B cell (primary cell): ENCODE data around the gene PPM1J. TPM values are rescaled to one million over a fixed set of nuclear protein-coding genes. Genes with fewer than 3 reads are reported as not detected.

Experiments used
- ATAC-seq: fragments of 200-7000 bp; cut with Tn5 transposase; one replicate; pipeline ENCODE4 v1.10.0; 2021; ENCODE audit warnings: low read depth, mild to moderate bottlenecking, moderate number of reproducible peaks, moderate library complexity
- CTCF ChIA-PET: fragments of 350-600 bp; sonication (Branson Sonifier 250); formaldehyde crosslinking; loops from one replicate; lab custom pipeline; 2021; ENCODE audit warnings: antibody characterized with exemption, inconsistent platforms; lab: Charles Lee
- POLR2A ChIA-PET: fragments of 350-600 bp; sonication (Branson Sonifier 250); formaldehyde crosslinking; loops from one replicate; lab custom pipeline; 2021; ENCODE audit warnings: antibody characterized with exemption; lab: Charles Lee
- DNase-seq: peaks from one replicate; pipeline ENCODE4 v3.0.0; 2013
- H2AFZ ChIP-seq: 2 replicates; pipeline ENCODE4 v1.6.1; 2012; ENCODE audit warnings: mild to moderate bottlenecking, low read depth, low read length; ENCODE audit not compliant: insufficient read depth, poor library complexity, severe bottlenecking
- H3K27ac ChIP-seq, 2 donors: 1 replicate in 1 of 2; 2 replicates in 1 of 2; pipeline ENCODE4 v1.5.1; 2012 to 2013; ENCODE audit warnings: low read length in 2 of 2, mild to moderate bottlenecking in 2 of 2, moderate library complexity in 1 of 2
- H3K27me3 ChIP-seq, 4 experiments: fragments of 200-600 bp in 1 of 4; sonication (generic) in 1 of 4; replicated peaks in 1 of 4; 1 replicate in 2 of 4; 2 replicates in 2 of 4; pipeline versions ENCODE4 v1.6.1 to v1.7.0; 2013 to 2016; ENCODE audit warnings: low read length in 3 of 4, mild to moderate bottlenecking in 2 of 4, mixed read lengths in 1 of 4, moderate library complexity in 1 of 4; ENCODE audit not compliant: insufficient read depth in 4 of 4, control insufficient read depth in 3 of 4; ENCODE audit errors: control extremely low read depth in 1 of 4
- H3K36me3 ChIP-seq, 2 experiments: replicated peaks in 1 of 2; 1 replicate in 1 of 2; 2 replicates in 1 of 2; pipeline versions ENCODE4 v1.6.1 to v1.7.1; 2013; ENCODE audit warnings: low read length in 1 of 2; ENCODE audit not compliant: insufficient read depth in 2 of 2, control insufficient read depth in 1 of 2; ENCODE audit errors: control extremely low read depth in 1 of 2, extremely low read depth in 1 of 2
- H3K4me1 ChIP-seq, 2 donors: fragments of 200-600 bp in 1 of 2; sonication (generic) in 1 of 2; 1 replicate in 1 of 2; 2 replicates in 1 of 2; pipeline versions ENCODE4 v1.5.1 to v1.6.1; 2013 to 2017; ENCODE audit warnings: low read length in 2 of 2; ENCODE audit not compliant: control insufficient read depth in 2 of 2, insufficient read depth in 2 of 2
- H3K4me2 ChIP-seq: replicated peaks from 2 replicates; pipeline ENCODE3; 2012; ENCODE audit warnings: mild to moderate bottlenecking, low read depth, low read length; ENCODE audit not compliant: poor library complexity, severe bottlenecking
- H3K4me3 ChIP-seq, 5 experiments: fragments of 200-600 bp in 1 of 5; sonication (generic) in 1 of 5; 1 replicate in 3 of 5; 2 replicates in 2 of 5; pipeline versions ENCODE4 v1.5.1 to v1.7.0; 2011 to 2016; ENCODE audit warnings: low read length in 4 of 5, mild to moderate bottlenecking in 4 of 5, low read depth in 2 of 5, control low read depth in 1 of 5, moderate library complexity in 1 of 5; ENCODE audit not compliant: insufficient read depth in 1 of 5; ENCODE audit errors: control extremely low read depth in 1 of 5, extremely low read depth in 1 of 5
- H3K79me2 ChIP-seq: fragments of 200-600 bp; sonication (generic); one replicate; pipeline ENCODE4 v1.6.0; 2016; ENCODE audit warnings: low read length; ENCODE audit not compliant: control insufficient read depth, insufficient read depth
- H3K9ac ChIP-seq: fragments of 200-600 bp; sonication (generic); 2 replicates; pipeline ENCODE4 v1.6.1; 2017; ENCODE audit warnings: mild to moderate bottlenecking, low read length, moderate library complexity
- H3K9me3 ChIP-seq, 3 donors: one replicate each; pipeline versions ENCODE4 v1.6.1 to v1.7.1; 2013; ENCODE audit warnings: low read length in 2 of 3; ENCODE audit not compliant: control insufficient read depth in 2 of 3, insufficient read depth in 1 of 3; ENCODE audit errors: control extremely low read depth in 1 of 3
- H4K20me1 ChIP-seq: 2 replicates; pipeline ENCODE4 v1.6.0; 2012; ENCODE audit warnings: mild to moderate bottlenecking, low read length; ENCODE audit not compliant: insufficient read depth, control insufficient read depth, poor library complexity, severe bottlenecking
- H3K27ac Mint-ChIP-seq: one replicate; pipeline ENCODE4 v1.8.0; 2021; ENCODE audit warnings: mixed read lengths
- H3K27me3 Mint-ChIP-seq: one replicate; pipeline ENCODE4 v1.8.0; 2021; ENCODE audit warnings: mixed read lengths
- H3K4me1 Mint-ChIP-seq: one replicate; pipeline ENCODE4 v1.8.0; 2021; ENCODE audit warnings: mixed read lengths
- H3K4me3 Mint-ChIP-seq: one replicate; pipeline ENCODE4 v1.8.0; 2021; ENCODE audit warnings: mixed read lengths
- H3K9me3 Mint-ChIP-seq: one replicate; pipeline ENCODE4 v1.8.0; 2022; ENCODE audit warnings: mixed read lengths; ENCODE audit not compliant: insufficient read depth
- EZH2 ChIP-seq: IDR thresholded peaks from 2 replicates; pipeline ENCODE4 v1.6.1; 2012; ENCODE audit warnings: borderline replicate concordance, low read depth, mild to moderate bottlenecking, moderate library complexity, low read length; ENCODE audit not compliant: insufficient read depth, poor library complexity, severe bottlenecking
- WGBS: methylation state at CpG from one replicate; pipeline ENCODE4 v1.1.5; 2013; ENCODE audit warnings: missing lambda C conversion rate; ENCODE audit not compliant: insufficient coverage; 5-methylcytosine and 5-hydroxymethylcytosine counted together
- intact Hi-C: fragments of 100-400 bp; cut with micrococcal nuclease; formaldehyde crosslinking; loops from one replicate; pipeline ENCODE4 v1.10.0; 2022
- polyA plus RNA-seq: library from polyadenylated mRNA; depleted of rRNA; stranded (reverse); fragments of >200 nt; gene quantifications from 2 replicates; pipeline ENCODE4 v1.2.3, GENCODE V29; 2012
- total RNA-seq, 2 donors: library from RNA; stranded (reverse); fragments of 120-200 nt in 1 of 2; gene quantifications; 1 replicate in 1 of 2; 2 replicates in 1 of 2; pipeline versions ENCODE4 v1.2.3 to v1.2.4, GENCODE V29; 2013 to 2022
- TF ChIP-seq, protein P1 (sequence below): fragments of 200-600 bp; IDR thresholded peaks from one replicate; pipeline ENCODE4 v1.8.0; 2022; ENCODE audit warnings: antibody characterized with exemption, mild to moderate bottlenecking

PPM1J gene
- total and polyA plus RNA-seq, 2 donors (not counting 1 experiment from before 2014, with no cell fraction given), result 2.1 to 7.5 TPM

DNA sequence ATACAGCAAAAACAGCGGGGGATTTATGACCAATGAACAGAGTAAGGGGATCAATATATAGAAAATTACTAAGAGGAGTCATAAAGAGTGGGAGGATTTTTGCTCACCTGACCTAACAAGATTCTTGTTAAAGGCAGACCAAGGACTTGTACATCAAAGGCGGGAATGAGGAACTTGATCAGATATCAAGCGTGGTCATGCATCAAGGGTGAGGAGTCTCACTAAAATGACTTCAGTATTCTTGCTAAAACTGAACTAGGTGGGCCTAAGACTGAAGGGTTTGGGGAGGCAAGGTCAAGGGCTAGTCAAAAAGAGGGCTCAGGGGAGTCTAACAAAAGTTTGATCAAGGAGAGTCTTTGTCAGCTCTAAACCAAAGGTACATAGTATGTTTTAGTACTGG lies 38.6 kb downstream of the PPM1J start:
- H3K27me3 ChIP-seq, result no peaks in the 10 kb centered on the region
- H3K4me3 ChIP-seq, result no peak overlapping the region
- peak; percentile 26 for ATAC-seq
- peak overlapping the region; percentile 75 for H3K4me3 Mint-ChIP-seq
- H3K9me3 ChIP-seq, result no peaks in the 10 kb centered on the region
- intact Hi-C loops, result loop anchor here (10.0 kb wide), 3 partner anchors 172 to 282 kb away; partner anchors contain the start of genes CTTNBP2NL and WNT2B
- no peak overlapping the region for H2AFZ ChIP-seq
- peaks cover 18% of the 10 kb centered on the region for H3K79me2 ChIP-seq
- H3K4me1 Mint-ChIP-seq, result peaks cover 30% of the 10 kb centered on the region
- DNase-seq, result peak; percentile 65
- H3K27ac Mint-ChIP-seq, result peak overlapping the region; percentile 7
- WGBS, result 35% methylated on average over 3 of the region's 3 CpGs
- H3K4me1 ChIP-seq, result peaks cover 25 to 30% of the 10 kb centered on the region in 2 donors
- H4K20me1 ChIP-seq, result no peaks in the 10 kb centered on the region
- no peaks in the 10 kb centered on the region for H3K9me3 Mint-ChIP-seq
- ChIA-PET POLR2A (interaction anchor here (0.5 to 0.6 kb wide), 2 partner anchors 17 to 31 kb away, joined by 3 to 4 read pairs; no protein-coding TSS in a partner anchor), CTCF (interaction anchor here (2.8 to 7.0 kb wide), 3 partner anchors 33 to 210 kb away, joined by 12 to 62 read pairs (median 53); partner anchors contain the start of genes PPM1J and RHOC)
- H3K27ac ChIP-seq, result no peak overlapping the region
- no peaks in the 10 kb centered on the region for H3K27me3 Mint-ChIP-seq
- no peak for TF ChIP-seq EZH2
- TF ChIP-seq, protein P1, sequence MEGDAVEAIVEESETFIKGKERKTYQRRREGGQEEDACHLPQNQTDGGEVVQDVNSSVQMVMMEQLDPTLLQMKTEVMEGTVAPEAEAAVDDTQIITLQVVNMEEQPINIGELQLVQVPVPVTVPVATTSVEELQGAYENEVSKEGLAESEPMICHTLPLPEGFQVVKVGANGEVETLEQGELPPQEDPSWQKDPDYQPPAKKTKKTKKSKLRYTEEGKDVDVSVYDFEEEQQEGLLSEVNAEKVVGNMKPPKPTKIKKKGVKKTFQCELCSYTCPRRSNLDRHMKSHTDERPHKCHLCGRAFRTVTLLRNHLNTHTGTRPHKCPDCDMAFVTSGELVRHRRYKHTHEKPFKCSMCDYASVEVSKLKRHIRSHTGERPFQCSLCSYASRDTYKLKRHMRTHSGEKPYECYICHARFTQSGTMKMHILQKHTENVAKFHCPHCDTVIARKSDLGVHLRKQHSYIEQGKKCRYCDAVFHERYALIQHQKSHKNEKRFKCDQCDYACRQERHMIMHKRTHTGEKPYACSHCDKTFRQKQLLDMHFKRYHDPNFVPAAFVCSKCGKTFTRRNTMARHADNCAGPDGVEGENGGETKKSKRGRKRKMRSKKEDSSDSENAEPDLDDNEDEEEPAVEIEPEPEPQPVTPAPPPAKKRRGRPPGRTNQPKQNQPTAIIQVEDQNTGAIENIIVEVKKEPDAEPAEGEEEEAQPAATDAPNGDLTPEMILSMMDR, result no peak
- peak overlapping the region; percentile 98 for H3K4me2 ChIP-seq
- H3K36me3 ChIP-seq, result peaks cover 2 to 9% of the 10 kb centered on the region in 2 experiments
- H3K9ac ChIP-seq, result no peak overlapping the region

DNA sequence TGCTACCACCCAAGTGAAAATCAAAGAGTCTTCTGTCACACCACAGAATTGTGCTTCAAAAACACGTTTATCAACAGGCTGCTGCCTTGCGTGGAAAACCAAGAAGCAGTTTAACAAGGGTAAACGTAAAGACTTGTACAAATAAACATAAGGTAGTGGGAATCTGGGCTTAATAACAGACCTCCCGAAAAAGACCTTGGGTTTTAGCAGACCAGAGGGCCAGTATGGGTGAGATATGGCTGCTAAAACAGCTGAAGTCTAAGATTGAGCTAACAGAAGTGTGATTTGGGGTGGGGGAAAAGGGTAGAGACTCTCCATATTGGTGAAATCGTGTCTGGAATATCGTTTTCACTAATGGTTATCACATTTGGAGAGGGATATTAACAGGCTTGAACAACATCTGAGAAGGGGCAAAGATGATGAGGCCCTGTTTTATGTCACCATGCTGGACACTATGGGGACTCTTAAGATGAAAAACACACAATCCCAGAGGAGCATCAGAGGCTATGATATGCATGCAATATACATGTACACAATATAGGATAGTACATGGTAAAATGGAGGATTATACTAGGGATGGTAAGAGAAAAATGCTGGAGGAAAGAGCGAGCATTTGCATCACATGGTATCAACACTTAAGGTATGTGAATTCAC lies 39.3 kb downstream of the PPM1J start:
- no peak overlapping the region for H3K27ac ChIP-seq
- H3K4me1 ChIP-seq, result peaks cover 25 to 30% of the 10 kb centered on the region in 2 donors
- TF ChIP-seq, protein P1, result no peak
- TF ChIP-seq EZH2, result no peak
- peaks cover 2 to 16% of the 10 kb centered on the region in 2 experiments for H3K36me3 ChIP-seq
- H3K4me3 Mint-ChIP-seq, result peak overlapping the region; percentile 75
- peak overlapping the region; percentile 86 for H3K9ac ChIP-seq
- no peaks in the 10 kb centered on the region for H4K20me1 ChIP-seq
- DNase-seq (no peak), ATAC-seq (no peak)
- H3K79me2 ChIP-seq, result peaks cover 15% of the 10 kb centered on the region
- no peaks in the 10 kb centered on the region for H3K27me3 ChIP-seq
- H2AFZ ChIP-seq, result peak overlapping the region; percentile 87
- H3K4me3 ChIP-seq, result peak overlapping the region; percentile 42 to 86 (median 80)
- CTCF ChIA-PET, result interaction anchor here (1.0 to 7.0 kb wide), 4 partner anchors 11 to 209 kb away, joined by 3 to 62 read pairs (median 32); partner anchors contain the start of genes PPM1J and RHOC
- no peaks in the 10 kb centered on the region for H3K9me3 Mint-ChIP-seq
- H3K27ac Mint-ChIP-seq, result no peak overlapping the region
- POLR2A ChIA-PET, result interaction anchor here (0.5 to 1.2 kb wide), 4 partner anchors 18 to 267 kb away, joined by 3 to 7 read pairs (median 4); no protein-coding TSS in a partner anchor
- H3K4me2 ChIP-seq, result peak overlapping the region; percentile 98
- WGBS, result 84% methylated on average over 5 of the region's 7 CpGs
- intact Hi-C loops, result loop anchor here (2.0 to 10.0 kb wide), 5 partner anchors 25 to 281 kb away; partner anchors contain the start of genes CTTNBP2NL, PPM1J and WNT2B
- peaks cover 30% of the 10 kb centered on the region for H3K4me1 Mint-ChIP-seq
- H3K27me3 Mint-ChIP-seq, result no peaks in the 10 kb centered on the region
- H3K9me3 ChIP-seq, result no peaks in the 10 kb centered on the region
